HepG2 (cell line): ENCODE data around the gene ANKRD11.

Experiments used
- CHD4 ChIP-seq: fragments of 200-600 bp; sonication (generic); IDR thresholded peaks from 2 replicates; pipeline ENCODE4 v1.7.0; 2017; ENCODE audit warnings: mild to moderate bottlenecking, low read length, borderline replicate concordance
- HCFC1 ChIP-seq: fragments of 150-350 bp; IDR thresholded peaks from 2 replicates; pipeline ENCODE4 v1.6.1; 2014; ENCODE audit warnings: low read depth, low read length
- MBNL3 ChIP-seq: fragments of 250-450 bp; sonication (Bioruptor Pico); conservative IDR thresholded peaks from 2 replicates; pipeline ENCODE4 v1.8.0; 2022; ENCODE audit warnings: mild to moderate bottlenecking, inconsistent platforms
- NR1H2 ChIP-seq: sonication (generic); formaldehyde crosslinking; IDR thresholded peaks from 2 replicates; pipeline ENCODE4 v1.8.1; 2022; ENCODE audit warnings: low read depth, missing genetic modification reagents, borderline replicate concordance
- TF ChIP-seq, protein P1 (sequence below), 2 experiments: fragments of 450-650 bp in 1 of 2; sonication (generic) in 1 of 2; formaldehyde crosslinking; IDR thresholded peaks; 2 replicates each; pipeline versions ENCODE4 v1.5.0 to v1.8.0; 2020 to 2022; ENCODE audit warnings: mild to moderate bottlenecking in 1 of 2, missing genetic modification reagents in 1 of 2
- TF ChIP-seq, protein P2 (sequence below): sonication (generic); formaldehyde crosslinking; IDR thresholded peaks from 2 replicates; pipeline ENCODE4 v1.5.0; 2020; ENCODE audit warnings: mild to moderate bottlenecking, missing genetic modification reagents, moderate library complexity

DNA sequence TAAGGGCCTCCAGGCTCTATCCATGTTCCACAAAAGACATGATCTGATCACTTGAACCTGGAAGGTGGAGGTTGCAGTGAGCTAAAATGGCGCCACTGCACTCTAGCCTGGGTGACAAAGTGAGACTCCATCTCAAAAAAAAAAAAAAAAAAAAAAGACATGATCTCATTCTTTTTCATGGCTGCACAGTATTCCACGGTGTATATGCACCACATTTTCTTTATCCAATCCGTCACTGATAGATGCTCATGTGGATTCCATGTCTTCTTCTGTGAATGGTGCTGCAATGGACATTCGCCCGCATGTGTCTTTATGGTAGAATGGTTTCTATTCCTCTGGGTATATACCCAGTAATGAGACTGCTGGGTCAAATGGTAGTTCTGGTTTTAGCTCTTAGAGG lies 124.4 kb downstream of the ANKRD11 start:
- no peak for TF ChIP-seq NR1H2 (CRISPR knock-in tag)
- no peak for TF ChIP-seq MBNL3 (CRISPR knock-in tag)
- TF ChIP-seq, protein P1, sequence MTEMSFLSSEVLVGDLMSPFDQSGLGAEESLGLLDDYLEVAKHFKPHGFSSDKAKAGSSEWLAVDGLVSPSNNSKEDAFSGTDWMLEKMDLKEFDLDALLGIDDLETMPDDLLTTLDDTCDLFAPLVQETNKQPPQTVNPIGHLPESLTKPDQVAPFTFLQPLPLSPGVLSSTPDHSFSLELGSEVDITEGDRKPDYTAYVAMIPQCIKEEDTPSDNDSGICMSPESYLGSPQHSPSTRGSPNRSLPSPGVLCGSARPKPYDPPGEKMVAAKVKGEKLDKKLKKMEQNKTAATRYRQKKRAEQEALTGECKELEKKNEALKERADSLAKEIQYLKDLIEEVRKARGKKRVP (CRISPR knock-in tag; IDR thresholded peaks at IDR 0.05), result no peak
- TF ChIP-seq, protein P2, sequence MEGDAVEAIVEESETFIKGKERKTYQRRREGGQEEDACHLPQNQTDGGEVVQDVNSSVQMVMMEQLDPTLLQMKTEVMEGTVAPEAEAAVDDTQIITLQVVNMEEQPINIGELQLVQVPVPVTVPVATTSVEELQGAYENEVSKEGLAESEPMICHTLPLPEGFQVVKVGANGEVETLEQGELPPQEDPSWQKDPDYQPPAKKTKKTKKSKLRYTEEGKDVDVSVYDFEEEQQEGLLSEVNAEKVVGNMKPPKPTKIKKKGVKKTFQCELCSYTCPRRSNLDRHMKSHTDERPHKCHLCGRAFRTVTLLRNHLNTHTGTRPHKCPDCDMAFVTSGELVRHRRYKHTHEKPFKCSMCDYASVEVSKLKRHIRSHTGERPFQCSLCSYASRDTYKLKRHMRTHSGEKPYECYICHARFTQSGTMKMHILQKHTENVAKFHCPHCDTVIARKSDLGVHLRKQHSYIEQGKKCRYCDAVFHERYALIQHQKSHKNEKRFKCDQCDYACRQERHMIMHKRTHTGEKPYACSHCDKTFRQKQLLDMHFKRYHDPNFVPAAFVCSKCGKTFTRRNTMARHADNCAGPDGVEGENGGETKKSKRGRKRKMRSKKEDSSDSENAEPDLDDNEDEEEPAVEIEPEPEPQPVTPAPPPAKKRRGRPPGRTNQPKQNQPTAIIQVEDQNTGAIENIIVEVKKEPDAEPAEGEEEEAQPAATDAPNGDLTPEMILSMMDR (CRISPR knock-in tag), result no peak
- TF ChIP-seq HCFC1, result no peak
- no peak for TF ChIP-seq CHD4
